Right atrium auricular region (tissue), 2 donors: ENCODE results near the gene NPAS3. TPM values are rescaled to one million over a fixed set of nuclear protein-coding genes. Genes with fewer than 3 reads are reported as not detected.

ENCODE experiments used
- DNase-seq: peaks from one replicate; pipeline ENCODE4 v3.0.0-alpha.2; 2019; ENCODE audit warnings: low spot score
- H3K27ac ChIP-seq, 2 donors: fragments of 200-600 bp; sonication (generic); 1 replicate in 1 of 2; 2 replicates in 1 of 2; pipeline ENCODE4 v1.5.1; 2016 to 2019
- H3K27me3 ChIP-seq, 2 donors: fragments of 200-600 bp; sonication (generic); one replicate each; pipeline versions ENCODE4 v1.5.1 to v1.6.0; 2017 to 2019
- H3K36me3 ChIP-seq: fragments of 200-600 bp; sonication (generic); one replicate; pipeline ENCODE4 v1.5.1; 2016
- H3K4me1 ChIP-seq, 2 donors: fragments of 200-600 bp; sonication (generic); one replicate each; pipeline versions ENCODE4 v1.5.1 to v1.6.0; 2017 to 2019
- H3K4me3 ChIP-seq, 2 donors: fragments of 200-600 bp; sonication (generic); 1 replicate in 1 of 2; 2 replicates in 1 of 2; pipeline ENCODE4 v1.5.1; 2017 to 2019; ENCODE audit warnings: mild to moderate bottlenecking in 1 of 2, moderate library complexity in 1 of 2
- H3K9me3 ChIP-seq, 2 donors: fragments of 200-600 bp; sonication (generic); one replicate each; pipeline ENCODE4 v1.5.1; 2019
- total RNA-seq, 2 donors: library from RNA; depleted of rRNA; stranded (reverse); fragments of >200 nt; gene quantifications; one replicate each; pipeline ENCODE4 v1.1.0, GENCODE V29; 2016
- TF ChIP-seq, protein P1 (sequence below), 2 donors: fragments of 200-600 bp; sonication (generic); IDR thresholded peaks; one replicate each; pipeline ENCODE4 v1.5.1; 2019; ENCODE audit warnings: antibody characterized with exemption in 2 of 2

NPAS3 gene
- total RNA-seq, 2 donors from 2014 or later: 0.67 to 1.3 TPM

DNA sequence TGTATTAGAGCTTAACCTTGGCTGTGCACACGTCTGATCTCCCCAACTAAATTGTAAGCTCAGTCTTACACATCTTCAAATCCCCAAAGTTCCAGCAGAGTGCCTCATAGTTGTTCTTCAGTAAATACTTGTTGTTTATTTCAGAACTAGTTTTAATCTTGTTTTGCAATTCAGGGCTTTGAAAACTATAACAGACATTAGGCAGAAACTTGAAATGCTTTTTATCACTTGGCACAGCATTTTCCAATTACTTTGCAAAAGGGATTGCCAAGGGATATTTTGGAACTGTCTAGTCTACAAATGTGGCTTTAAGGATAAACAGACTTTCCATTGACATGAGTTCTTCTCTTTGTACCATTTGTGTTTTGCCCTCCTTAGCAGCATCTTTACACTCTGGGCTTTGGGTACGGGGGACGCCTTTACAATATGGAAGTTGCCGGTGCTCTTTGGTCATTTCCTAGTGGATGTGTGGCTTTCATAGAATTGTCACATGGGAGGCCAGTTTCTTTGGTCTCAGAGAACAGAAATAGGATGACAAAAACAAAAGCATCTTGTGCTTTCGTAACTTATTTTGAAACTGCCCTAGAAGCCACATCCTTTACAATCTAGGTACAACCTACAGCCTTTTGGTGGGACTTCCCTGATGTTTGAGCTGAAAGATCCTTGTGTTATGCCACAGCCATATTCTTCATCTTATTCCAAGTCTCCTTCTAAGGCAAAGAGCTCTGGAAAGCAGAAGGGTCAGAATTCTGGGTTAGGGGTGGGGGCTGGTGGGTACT lies 96.9 kb downstream of the NPAS3 start:
- TF ChIP-seq, protein P1, sequence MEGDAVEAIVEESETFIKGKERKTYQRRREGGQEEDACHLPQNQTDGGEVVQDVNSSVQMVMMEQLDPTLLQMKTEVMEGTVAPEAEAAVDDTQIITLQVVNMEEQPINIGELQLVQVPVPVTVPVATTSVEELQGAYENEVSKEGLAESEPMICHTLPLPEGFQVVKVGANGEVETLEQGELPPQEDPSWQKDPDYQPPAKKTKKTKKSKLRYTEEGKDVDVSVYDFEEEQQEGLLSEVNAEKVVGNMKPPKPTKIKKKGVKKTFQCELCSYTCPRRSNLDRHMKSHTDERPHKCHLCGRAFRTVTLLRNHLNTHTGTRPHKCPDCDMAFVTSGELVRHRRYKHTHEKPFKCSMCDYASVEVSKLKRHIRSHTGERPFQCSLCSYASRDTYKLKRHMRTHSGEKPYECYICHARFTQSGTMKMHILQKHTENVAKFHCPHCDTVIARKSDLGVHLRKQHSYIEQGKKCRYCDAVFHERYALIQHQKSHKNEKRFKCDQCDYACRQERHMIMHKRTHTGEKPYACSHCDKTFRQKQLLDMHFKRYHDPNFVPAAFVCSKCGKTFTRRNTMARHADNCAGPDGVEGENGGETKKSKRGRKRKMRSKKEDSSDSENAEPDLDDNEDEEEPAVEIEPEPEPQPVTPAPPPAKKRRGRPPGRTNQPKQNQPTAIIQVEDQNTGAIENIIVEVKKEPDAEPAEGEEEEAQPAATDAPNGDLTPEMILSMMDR (IDR thresholded peaks at IDR 0.05): no peak
- DNase-seq: no peak
- no peaks in the 10 kb centered on the region for H3K9me3 ChIP-seq
- no peaks in the 10 kb centered on the region for H3K4me1 ChIP-seq
- no peaks in the 10 kb centered on the region for H3K27me3 ChIP-seq
- no peak overlapping the region for H3K4me3 ChIP-seq
- H3K27ac ChIP-seq: no peak overlapping the region
- no peaks in the 10 kb centered on the region for H3K36me3 ChIP-seq

DNA sequence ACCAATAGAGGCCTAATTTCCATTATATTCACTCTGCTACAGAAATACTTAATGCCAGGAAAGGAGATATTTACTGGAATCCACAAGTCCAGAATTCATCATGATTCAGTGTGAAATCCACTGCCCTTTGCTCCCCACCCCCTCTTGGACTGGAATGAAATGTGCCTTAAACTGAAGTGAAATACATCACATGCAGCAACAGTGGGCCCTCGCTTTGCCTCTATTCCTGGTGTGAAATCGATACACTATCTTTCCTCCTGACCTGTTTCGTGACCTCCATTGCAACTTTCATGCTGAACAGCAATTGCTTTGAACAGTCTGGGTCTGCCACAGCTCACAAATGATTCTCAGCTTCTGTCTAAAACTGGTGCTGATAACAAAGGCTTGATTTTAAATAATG lies 100.6 kb downstream of the NPAS3 start:
- Histone ChIP-seq H3K4me1 (no peaks in the 10 kb centered on the region), H3K9me3 (peaks cover 0 to 3% of the 10 kb centered on the region in 2 donors), H3K36me3 (no peaks in the 10 kb centered on the region), H3K4me3 (no peak overlapping the region), H3K27ac (no peak overlapping the region), H3K27me3 (no peaks in the 10 kb centered on the region)
- TF ChIP-seq, protein P1 (IDR thresholded peaks at IDR 0.05): no peak
- no peak for DNase-seq

DNA sequence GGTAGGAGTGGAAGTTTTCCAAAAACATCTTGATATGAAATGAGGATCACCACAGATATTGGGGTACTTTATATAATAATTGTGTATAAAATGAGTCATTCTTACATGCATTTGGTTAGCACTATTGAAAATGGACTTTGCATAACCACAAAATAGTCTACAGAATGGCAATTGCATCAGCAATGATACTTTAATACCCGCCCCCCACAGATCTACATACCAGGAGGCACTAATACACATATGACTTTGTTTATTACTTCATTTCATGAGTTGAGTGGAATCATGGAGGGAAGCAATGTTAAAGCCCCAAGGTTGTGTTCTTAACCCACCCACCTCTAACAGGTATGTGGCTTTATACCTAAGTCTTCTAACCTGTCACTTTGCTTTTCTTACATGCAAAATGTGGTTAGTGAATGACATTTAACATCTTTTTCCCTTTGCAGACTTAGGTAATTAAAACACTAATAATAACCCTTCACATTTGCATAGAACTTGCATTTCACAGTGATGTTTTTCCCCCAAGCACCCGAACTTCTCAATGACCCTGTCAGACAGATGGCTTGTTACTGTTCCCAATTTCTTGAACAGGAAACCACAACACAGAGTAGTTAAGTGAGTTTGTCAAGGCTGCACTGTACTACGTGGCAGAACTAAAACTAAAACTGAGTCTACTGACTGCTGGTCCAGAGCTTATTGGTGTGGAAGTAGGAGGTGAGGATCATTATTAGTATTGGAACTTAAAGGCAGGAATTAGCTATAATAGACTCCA lies 101.9 kb downstream of the NPAS3 start:
- Histone ChIP-seq H3K4me1 (no peaks in the 10 kb centered on the region), H3K36me3 (no peaks in the 10 kb centered on the region), H3K27ac (no peak overlapping the region), H3K27me3 (no peaks in the 10 kb centered on the region), H3K9me3 (peaks cover 0 to 3% of the 10 kb centered on the region in 2 donors), H3K4me3 (no peak overlapping the region)
- no peak for DNase-seq
- TF ChIP-seq, protein P1 (IDR thresholded peaks at IDR 0.05): no peak

DNA sequence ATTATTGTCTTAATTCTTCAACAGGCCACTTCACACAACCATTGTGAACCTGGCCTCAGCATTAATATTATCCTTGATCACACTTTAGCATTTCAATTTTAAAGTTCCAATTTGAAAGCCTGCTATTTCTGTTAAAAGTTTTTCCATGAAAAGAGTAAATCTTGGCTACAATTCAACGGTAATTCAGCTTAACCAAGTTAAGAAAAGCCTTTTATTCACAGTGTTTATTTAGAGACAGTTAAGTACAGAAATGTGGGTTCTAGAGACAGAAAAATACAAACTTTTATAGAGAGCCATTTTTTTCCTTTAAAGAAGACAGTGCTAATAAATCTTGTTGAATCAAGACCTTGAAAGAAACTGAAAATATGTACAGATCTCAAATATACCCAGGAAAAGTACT lies 103.9 kb downstream of the NPAS3 start:
- Histone ChIP-seq H3K27me3 (no peaks in the 10 kb centered on the region), H3K4me3 (no peak overlapping the region), H3K9me3 (peaks cover 0 to 3% of the 10 kb centered on the region in 2 donors), H3K4me1 (no peaks in the 10 kb centered on the region), H3K36me3 (no peaks in the 10 kb centered on the region), H3K27ac (no peak overlapping the region)
- no peak for DNase-seq
- TF ChIP-seq, protein P1 (IDR thresholded peaks at IDR 0.05): no peak

DNA sequence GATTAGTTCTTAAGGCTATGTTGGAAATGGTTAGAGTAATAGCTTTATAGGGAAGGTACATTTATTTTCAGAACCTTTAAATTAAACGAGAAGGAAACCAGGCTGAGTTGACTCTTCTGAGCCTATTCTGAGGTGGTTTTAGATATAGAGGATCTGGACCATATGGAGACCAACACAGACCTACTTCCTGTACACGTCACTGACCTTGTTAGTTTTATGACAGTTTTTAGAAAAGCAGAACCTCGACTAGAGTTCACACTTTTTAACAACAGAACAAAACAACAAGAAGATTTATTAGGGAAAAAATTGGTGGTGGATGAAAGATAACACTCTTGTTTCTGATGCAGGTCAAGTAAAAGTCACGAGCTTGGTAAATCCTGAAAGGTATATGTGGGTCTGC lies 107.1 kb downstream of the NPAS3 start:
- TF ChIP-seq, protein P1 (IDR thresholded peaks at IDR 0.05): no peak
- H3K27ac ChIP-seq: no peak overlapping the region
- no peaks in the 10 kb centered on the region for H3K27me3 ChIP-seq
- H3K36me3 ChIP-seq: no peaks in the 10 kb centered on the region
- no peak overlapping the region for H3K4me3 ChIP-seq
- H3K4me1 ChIP-seq: no peaks in the 10 kb centered on the region
- no peak for DNase-seq
- H3K9me3 ChIP-seq: peaks cover 0 to 3% of the 10 kb centered on the region in 2 donors
